Measurements from ENCODE around the gene RPGR. TPM values are rescaled to one million over a fixed set of nuclear protein-coding genes. Genes with fewer than 3 reads are reported as not detected.

The RPGR gene
- total and polyA plus RNA-seq, 2 experiments from 2014 or later: 7.4 to 36.3 TPM

- TF ChIP-seq REST (IDR thresholded peaks at IDR 0.05; ENCODE audit: unreplicated experiment) (no peak), STAT1 (IDR thresholded peaks at IDR 0.05; ENCODE audit: unreplicated experiment) (no peak), EZH2 (IDR thresholded peaks at IDR 0.05; ENCODE audit: low read depth, unreplicated experiment) (no peak), ZNF331 (CRISPR knock-in tag; IDR thresholded peaks at IDR 0.05; ENCODE audit: low read depth) (no peak)
- TF ChIP-seq, protein P1, sequence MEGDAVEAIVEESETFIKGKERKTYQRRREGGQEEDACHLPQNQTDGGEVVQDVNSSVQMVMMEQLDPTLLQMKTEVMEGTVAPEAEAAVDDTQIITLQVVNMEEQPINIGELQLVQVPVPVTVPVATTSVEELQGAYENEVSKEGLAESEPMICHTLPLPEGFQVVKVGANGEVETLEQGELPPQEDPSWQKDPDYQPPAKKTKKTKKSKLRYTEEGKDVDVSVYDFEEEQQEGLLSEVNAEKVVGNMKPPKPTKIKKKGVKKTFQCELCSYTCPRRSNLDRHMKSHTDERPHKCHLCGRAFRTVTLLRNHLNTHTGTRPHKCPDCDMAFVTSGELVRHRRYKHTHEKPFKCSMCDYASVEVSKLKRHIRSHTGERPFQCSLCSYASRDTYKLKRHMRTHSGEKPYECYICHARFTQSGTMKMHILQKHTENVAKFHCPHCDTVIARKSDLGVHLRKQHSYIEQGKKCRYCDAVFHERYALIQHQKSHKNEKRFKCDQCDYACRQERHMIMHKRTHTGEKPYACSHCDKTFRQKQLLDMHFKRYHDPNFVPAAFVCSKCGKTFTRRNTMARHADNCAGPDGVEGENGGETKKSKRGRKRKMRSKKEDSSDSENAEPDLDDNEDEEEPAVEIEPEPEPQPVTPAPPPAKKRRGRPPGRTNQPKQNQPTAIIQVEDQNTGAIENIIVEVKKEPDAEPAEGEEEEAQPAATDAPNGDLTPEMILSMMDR (conservative IDR thresholded peaks at IDR 0.05; ENCODE audit: low read depth in 2 of 2): no peak
Measured at GRCh38 chrX:38224160-38224559, 103.1 kb downstream of the RPGR start (continued).

DNA sequence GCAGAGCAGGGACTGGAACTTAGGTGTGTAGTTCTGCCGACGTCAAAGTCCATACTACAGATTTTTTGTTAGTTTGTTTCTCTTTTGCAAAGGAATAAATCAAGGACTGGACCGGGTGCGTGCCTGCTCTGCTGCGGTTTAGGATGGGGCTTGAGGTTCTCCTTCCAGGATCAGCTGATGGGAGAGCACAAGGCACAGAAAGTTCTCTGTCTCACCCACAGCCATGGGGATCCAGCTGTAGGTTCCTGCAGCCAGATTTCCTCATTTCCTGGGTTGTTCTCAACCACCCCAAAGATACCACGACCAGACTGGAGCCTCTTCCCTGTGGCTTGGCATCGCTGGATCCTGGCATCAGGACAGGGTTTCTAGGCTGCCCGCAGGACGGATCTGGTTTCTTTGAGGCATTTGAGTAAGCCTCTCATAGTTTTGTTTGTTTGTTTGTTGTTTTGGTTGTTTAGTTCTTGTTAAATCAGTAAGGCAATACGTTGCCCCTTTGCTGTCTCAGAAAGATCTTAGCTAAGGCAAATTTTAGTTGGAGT, 105.8 kb downstream of the RPGR start:
- Histone ChIP-seq H3K27ac (ENCODE audit: low read depth) (no peak overlapping the region), H3K4me2 (peak overlapping the region; percentile 84), H3K9me2 (ENCODE audit: insufficient read depth) (no peaks in the 10 kb centered on the region), H2AFZ (peak overlapping the region; percentile 81; the same call in 1 of the 2 replicates), H4K20me1 (replicated peaks; ENCODE audit: insufficient read depth) (no peaks in the 10 kb centered on the region), H3F3A (replicated peaks; ENCODE audit: low read depth) (no peaks in the 10 kb centered on the region), H3K36me3 (ENCODE audit: insufficient read depth) (no peaks in the 10 kb centered on the region), H3K4me1 (ENCODE audit: insufficient read depth) (peaks cover 11% of the 10 kb centered on the region), H3K4me3 (peak overlapping the region; percentile 57), H3K27me3 (ENCODE audit: insufficient read depth) (peaks cover 24% of the 10 kb centered on the region), H3K79me2 (replicated peaks; ENCODE audit: insufficient read depth) (no peaks in the 10 kb centered on the region)
- Mint-ChIP-seq H3K9me3 (no peaks in the 10 kb centered on the region), H3K4me1 (peaks cover 16% of the 10 kb centered on the region; the same call in 2 of the 3 replicates), H3K27ac (no peak overlapping the region), H3K4me3 (peak overlapping the region; percentile 80), H3K27me3 (ENCODE audit: insufficient read depth, low read depth, poor library complexity) (peaks cover 12% of the 10 kb centered on the region), H3K36me3 (ENCODE audit: low read depth) (no peaks in the 10 kb centered on the region)
- ATAC-seq (no peak), DNase-seq (ENCODE audit: low spot score) (no peak)
- TF ChIP-seq ZNF462 (CRISPR knock-in tag; IDR thresholded peaks at IDR 0.05): no peak
- TF ChIP-seq STAT1 (IDR thresholded peaks at IDR 0.05; ENCODE audit: unreplicated experiment): no peak
- TF ChIP-seq EZH2 (IDR thresholded peaks at IDR 0.05; ENCODE audit: low read depth, unreplicated experiment): no peak
